Measurements from ENCODE around the gene SLC35F3.
"Not testable (repeated sequence)": the region's sequence is repeated elsewhere in the genome, so short reads cannot be mapped to it uniquely, and the experiment has no call there.

The SLC35F3 gene

DNA sequence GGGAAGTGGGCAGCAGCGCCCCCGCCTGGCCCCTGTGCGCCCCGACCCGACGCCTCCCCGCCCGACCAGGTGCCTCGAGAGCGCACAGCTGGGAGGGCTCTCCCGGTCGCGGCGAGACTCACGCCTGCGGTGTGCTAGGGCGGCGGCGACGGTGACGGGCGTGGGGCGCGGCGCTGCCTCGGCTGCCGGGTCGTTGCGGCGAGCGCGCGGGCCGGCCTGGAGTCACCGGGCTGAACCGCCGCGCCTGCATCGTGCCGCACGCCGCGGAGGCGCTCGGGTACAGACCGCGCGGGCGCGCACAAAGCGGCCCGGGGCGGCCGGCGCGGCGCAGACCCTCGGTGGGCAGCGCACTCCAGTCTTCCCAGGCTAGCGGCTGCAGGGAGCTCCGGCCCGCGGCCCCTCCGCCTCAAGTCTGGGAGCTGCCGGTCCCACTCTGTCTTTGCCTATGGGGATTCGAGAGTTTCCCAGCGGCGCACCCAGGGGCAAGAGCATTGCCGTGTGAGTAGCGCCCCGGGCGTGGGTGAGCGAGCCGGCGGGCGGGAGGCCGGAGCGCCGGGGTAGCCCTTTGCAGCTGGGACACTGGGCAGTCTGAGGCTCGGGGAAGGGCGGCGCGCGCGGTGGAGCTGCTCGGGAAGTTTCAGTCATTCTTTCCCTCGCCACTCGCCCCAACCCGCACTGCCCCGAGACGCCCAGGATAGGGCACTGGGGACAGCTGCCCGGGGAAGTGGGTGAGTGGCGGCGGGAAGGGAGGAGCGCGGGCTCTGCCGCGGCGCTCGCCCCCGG is at the start of gene SLC35F3:
Gene SLC35F3, plus strand, starts transcription at position 44 of the 783 bp plus-strand sequence.
- DNase-seq (ENCODE audit: low read depth) = no peak

DNA sequence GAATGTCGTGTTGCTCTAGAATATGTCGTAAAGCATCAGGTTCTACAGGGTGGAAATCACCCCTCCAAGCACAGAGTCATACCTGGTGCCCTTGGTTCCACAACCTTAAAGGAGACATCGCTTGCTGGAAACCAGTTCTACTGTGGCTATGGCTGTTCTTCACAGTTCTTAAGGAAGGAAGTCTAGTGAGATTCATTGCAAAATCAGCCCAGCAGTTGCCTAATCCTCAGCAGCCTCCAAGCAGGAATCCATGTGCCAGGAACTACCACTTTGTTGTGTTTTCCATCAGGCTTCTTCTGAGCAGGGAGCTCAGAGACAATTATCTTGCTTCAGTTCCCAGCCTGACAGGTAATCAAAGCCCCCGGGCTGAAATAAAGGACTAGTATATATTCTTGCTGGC is 45.0 kb upstream of the SLC35F3 start:
- DNase-seq (ENCODE audit: low read depth) = no peak

DNA sequence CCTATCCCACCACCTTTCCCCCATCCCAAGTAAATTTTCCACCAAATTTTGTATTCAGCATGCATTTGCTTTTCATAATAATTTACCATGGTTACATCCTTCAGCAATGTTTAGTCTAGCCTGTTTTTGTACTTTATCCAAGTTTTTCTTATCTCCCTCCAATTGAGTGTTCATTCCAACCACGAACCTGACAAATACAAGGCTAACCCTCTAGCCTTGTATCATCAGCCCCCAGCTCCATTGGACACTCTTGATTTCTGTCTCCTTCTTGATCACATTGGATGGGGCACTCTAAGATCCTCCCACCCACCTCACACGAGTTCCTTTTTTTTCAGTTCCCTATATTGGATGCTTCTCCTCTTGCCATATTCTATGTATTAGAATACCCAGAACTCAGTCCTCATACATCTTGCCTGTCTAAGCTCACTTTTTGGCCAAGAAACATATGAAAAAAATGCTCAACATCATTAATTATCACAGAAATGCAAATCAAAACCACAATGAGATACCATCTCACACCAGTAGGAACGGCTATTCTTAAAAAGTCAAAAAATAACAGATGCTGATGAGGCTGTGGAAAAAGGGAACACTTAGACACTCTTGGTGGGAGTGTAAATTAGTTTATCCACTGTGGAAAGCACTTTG is 40.5 kb upstream of the SLC35F3 start:
- DNase-seq (ENCODE audit: low read depth) = no peak

DNA sequence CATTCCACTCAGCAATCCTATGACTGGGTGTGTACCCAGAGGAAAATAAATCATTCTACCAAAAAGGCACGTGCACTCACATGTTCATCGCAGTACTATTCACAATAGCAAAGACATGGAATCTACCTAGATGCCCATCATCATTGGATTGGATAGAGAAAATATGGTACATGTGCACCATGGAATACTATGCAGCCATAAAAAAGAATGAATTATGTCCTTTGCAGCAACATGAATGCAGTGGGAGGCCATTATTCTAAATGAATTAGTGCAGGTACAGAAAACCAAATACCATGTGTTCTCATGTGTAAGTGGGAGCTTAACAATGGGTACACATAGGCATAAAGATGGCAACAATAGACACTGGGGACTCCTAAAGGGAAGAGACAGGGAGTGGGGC is 39.9 kb upstream of the SLC35F3 start:
- no peak for DNase-seq (ENCODE audit: low read depth)

DNA sequence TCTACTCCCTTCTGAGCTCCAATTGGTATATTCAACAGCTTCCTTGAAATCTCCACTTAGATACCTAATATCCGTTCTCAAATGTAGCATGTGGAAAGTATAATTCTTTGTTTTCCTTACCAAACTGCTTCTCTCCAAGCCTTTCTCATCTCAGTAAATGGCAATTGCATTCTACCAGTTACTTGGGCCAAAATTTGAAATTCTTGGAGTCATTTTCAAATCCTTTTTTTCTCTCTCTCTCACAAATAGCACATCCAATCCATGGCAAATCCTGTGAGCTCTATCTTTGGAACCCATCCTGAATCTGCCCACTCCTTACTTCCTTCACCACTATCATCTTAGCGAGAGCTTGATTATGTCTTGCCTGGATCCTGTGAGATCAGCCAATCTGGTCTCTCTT is 39.3 kb upstream of the SLC35F3 start:
- no peak for DNase-seq (ENCODE audit: low read depth)

DNA sequence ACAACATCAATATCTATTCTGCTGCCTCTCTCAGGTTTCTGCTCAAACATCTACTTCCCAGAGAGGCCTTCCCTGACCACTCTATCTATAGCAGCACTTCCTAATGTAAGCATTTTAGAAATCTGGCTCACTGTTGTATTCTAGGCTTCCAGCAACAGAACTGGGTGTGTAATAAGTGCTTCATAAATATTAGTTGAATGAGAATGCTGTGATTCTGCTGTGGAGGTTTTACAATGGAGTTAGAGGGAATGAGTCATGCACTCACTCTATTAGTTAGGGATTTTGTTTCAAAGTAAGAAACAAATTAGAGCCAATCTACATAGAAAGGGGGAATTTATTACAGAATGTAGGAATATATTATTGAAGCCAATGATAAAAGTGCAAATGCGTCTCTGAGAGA is 38.6 kb upstream of the SLC35F3 start:
- DNase-seq (ENCODE audit: low read depth) = no peak

DNA sequence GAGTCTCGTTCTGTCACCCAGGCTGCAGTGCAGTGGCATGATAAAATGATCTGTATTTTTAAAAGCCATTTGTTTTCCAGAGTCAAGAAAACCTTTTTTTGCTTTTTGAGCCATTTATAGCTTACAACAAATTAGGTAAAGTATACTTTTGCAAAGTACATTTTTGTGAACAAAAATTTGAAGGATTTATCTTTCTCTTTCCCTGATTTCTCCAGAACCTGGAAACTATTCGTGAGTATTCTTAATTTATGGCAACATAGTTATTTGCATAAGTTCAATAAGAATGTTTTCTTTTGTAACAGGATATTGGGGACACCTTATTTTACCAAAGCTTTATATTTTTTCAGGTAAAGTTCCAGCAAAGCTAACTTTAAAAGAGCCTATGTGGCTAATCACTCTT is 37.4 kb upstream of the SLC35F3 start:
- no peak for DNase-seq (ENCODE audit: low read depth)

DNA sequence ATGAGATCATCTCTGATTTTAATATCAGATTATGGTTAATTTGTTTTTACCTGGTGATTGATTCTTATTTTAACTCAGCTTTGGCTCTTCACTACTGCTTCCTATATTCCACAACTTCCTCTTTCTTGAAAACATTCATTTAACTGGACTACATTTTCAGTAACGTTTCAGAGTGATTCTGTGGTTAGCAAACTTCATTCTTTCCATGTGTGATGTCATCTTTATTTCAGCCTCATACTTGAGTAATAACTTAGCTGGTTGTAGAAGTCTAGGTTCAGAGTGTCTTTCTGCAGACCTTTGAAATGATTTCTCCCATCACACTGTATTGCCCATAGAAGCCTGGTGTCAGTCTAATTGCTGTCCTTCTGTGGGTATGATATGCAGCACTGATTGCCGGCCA is 36.0 kb upstream of the SLC35F3 start:
- no peak for DNase-seq (ENCODE audit: low read depth)

DNA sequence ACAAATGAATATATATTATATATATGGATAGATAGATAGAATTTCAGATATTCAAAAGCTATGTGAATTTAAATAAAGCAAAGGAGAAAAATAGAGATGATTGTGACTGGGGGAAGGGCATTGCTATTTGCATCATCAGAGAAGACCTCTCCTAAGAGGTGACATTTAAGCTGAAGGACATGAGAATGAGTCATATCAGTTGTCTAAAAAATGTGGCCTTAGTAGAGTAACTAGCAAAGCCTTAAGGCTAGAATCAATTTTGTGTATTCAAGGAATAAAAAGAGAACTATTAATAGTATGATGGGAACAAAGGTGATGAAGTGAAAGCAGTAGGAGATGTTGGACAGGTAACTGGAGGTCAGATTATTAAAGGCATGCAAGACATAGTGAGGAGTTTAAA is 34.8 kb upstream of the SLC35F3 start:
- no peak for DNase-seq (ENCODE audit: low read depth)

DNA sequence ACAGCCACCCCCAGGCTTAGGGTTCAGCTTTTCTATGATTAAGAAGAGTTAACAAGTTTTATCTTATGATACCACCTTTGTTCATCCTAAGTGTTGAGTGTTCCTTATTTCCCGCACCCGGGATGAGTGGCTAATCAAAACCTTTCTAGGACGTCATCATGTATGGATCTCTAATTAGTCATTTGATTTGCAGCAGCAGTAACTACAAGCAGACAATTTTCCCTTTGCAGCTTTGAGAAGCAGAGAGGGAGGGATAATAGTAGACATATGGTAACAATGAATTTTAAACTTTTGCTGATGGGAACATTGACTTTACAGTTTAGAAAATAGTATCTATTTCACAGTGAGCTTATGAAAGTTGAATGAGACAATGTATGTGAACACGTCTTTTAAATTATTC is 30.8 kb upstream of the SLC35F3 start:
- no peak for DNase-seq (ENCODE audit: low read depth)

DNA sequence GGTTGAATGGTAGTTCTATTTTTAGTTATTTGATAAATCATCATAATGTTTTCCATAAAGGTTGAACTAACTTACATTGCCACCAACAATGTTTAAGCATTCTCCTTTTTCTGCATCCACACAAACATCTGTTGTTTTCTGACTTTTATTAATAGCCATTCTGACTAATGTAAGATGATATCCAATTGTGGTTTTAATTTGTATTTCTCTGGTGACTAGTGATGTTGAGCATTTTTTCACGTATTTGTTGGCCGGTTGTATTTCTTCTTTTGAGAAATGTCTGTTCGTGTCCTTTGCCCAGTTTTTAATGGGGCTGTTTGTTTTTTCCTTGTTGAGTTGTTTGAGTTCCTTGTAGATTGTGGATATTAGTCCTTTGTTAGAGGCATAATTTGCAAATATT is 24.6 kb upstream of the SLC35F3 start:
- no peak for DNase-seq (ENCODE audit: low read depth)

DNA sequence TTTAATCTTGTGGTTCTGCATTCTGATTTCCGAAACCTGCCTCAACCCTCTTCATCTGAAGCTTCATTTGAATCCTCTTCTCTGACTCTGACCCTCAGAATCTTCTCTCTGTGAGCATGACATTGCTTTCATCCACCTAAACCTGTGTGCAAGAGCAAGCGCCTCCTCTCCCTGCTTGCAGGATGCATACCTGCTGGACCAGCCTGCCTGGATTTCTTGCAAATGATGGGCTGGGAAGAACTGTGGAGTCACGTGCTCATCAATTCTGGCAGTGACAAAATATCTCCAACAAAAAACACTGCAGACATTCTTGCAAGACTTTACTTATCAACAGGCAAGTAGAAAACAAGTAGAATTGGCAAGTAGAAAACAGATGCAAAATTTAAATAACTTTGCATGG is 20.8 kb upstream of the SLC35F3 start:
- no peak for DNase-seq (ENCODE audit: low read depth)

DNA sequence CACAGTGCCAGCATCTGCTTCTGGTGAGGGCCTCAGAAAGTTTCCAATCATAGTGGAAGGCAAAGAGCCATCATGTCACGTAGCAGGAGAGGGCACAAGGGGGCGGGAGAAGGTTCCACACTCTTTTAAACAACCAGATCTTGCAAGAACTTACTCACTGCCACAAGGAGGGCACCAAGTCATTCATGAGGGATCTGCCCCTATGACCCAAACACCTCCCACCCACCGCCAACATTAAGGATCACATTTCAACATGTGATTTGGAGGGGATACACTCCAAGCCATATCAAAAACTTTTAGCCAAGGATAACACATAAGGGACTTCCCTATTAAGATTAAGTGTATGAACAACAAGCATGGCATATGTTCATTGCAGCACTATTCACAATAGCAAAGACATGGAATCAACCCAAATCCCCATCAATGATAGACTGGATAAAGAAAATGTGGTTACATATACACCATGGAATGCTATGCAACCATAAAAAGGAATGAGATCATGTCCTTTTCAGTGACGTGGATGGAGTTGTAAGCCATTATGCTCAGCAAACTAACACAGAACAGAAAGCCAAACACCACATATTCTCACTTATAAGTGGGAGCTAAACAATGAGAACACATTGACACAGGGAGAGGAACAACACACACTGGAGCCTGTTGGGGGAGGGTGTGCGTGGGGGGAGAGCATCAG is 19.9 kb upstream of the SLC35F3 start:
- no peak for DNase-seq (ENCODE audit: low read depth)

DNA sequence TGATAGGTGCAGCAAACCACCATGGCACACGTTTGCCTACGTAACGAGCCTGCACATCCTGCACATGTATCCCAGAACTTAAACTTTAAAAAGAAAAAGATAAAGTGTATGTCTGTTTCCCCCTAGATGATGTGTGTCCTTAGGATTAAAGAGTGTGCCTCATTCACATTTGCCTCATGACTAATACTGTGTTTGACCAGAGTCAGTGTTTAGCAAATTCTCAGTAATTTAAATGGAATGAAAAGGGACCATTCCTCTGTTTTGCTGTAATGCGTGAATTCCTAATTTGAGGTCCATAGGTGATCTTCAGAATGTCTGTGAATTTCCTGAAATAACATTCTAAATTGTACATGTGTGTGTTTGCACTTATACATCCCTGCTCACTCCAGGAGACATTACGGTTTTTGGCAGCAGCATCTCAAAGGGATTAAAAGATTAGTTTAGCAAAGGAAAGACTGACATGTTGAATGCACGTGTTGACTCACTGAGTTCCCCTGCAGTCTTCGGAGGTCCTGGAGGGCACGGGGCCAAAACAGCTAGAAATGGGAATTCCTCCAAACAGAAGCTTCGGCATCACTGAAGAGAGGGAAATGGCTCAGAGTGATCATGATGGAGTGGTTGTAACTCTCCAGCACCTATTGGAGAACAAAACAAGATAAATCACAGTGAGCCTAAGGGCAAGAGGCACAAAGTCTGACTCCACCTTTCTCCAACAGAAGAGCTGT is 19.1 kb upstream of the SLC35F3 start:
- DNase-seq (ENCODE audit: low read depth) = no peak

DNA sequence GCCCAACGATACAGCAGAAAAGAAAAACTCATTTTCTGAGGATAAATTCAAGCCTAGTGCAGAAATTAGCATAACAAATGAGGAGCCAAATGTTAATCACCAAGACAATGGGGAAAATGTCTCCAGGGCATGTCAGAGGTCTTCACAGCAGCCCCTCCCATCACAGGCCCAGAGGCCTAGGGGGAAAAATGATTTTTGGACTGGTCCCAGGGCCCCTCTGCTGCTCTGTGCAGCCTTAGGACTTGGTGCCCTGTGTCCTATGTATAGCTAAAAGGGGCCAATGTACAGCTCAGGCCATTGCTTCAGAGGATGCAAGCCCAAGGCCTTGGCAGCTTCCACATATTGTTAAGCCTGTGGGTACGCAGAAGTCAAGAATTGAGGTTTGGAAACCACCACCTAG is 13.3 kb upstream of the SLC35F3 start:
- DNase-seq (ENCODE audit: low read depth) = not testable (repeated sequence)

DNA sequence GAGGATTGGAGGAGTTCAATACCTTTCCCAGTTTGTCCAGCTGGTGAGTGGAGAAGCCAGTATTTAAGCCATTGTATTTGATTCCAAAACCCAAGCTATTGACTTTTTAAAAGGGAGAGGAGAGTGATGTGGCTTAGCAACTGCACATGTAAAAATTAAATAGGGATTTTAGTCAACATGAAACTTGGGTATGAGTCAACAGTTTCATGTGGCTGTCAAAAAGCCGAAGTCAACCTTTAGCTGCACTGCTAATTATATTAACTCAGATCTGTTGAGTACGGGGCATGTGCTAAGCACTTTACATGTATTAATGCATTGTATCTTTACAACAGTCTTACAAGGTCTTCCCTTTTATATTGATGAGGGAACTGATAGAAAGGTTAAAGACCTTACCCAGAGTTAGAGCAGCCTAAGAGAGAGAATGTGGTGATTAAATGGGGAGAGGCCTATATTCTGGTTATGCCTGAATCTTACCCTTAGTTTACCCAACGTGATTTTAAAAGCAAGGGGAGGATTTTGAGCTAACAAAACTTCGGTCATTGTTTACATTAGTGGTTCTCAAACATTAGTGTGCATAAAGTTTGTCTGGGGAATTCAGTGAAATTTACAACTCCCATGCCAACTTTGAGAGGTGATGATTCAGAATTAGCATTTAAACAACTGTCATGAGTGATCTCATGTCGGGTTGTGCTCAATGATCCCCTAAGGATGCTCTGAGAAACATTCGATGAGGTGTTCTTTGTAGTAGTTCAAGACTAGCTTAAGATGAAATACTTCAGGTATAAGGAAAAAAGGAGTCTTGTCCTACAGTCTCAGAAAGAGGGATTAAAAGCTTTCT is 6.9 kb upstream of the SLC35F3 start:
- no peak for DNase-seq (ENCODE audit: low read depth)

DNA sequence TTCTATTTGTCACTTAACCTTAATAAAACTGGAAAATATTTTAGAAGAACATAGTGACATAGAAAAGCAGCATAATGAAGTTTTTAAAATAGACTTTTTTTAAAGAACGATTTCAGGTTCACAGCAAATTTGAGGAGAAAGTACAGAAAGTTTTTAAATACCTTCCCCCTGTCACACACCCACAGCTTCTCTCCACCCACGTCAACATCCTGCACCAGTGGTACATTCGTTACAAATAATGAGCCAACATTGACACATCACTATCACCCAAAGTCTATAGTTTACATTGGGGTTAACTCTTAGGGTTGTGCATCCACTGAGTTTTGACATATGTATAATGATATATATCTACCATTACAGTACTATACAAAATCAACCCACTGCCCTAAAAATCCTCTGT is 3.0 kb upstream of the SLC35F3 start:
- DNase-seq (ENCODE audit: low read depth) = no peak

DNA sequence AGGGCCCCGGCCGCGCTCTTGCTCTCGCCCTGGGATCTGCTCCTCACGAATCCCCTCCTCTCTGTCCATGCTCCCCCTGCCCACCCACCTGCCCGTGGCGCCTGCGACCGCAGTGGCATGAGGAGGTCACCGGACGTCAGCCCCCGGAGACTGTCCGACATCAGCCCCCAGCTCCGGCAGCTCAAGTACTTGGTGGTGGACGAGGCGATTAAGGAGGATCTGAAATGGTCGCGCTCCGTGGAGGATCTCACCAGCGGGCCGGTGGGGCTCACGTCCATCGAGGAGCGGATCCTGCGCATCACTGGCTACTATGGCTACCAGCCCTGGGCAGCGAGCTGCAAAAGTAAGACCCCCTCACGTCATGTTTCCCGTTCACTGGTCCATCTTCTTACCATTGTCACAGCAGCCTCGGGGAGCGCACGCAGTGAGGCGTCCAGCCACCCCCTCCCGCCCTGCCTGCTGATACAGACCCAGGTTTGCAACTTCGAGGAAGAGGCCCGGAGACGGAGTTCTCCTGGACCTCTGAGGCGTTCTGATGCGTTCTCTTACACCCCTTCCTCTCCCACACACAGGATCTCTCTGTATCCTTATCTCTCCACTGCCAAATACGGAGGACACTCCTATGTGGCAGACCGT is 1.1 kb downstream of the SLC35F3 start:
- DNase-seq (ENCODE audit: low read depth) = no peak

DNA sequence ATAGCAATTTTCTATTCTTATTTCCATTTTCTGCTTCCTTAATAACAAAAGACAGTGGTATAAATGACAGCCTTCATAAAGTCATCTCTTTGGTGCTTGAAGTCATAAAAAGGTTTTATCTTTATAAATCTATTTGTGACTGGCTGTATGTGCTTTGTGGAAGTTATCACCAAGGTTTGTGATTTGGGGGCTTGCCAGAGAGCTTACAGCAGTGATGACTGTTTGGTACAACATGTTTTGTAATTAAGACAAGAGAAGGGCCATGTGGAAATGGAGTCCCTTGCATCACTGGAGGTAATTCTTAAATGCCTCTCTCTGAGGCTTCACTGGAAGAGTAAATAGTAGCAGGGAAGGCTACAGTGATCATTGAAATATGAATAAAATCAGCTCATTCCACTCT is 2.7 kb downstream of the SLC35F3 start:
- DNase-seq (ENCODE audit: low read depth) = no peak

DNA sequence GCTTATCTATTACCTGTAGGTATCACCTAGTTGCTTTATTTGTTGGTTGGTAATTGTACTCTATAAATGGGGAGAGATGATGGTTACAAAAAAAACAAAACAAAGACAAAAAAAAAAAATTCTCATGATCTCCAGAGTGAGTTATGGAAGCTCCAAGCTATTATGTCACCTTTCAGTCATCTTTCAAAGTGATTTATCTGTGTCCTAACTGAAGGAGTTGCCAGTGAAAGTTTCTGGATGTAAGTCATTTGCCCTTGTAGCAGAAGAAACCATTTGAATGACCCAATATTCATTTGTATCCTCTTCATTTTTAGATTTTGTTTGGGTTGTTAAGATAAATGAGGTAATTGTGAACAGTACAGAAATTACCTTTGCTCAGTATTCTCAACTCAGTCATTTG is 3.6 kb downstream of the SLC35F3 start:
- DNase-seq (ENCODE audit: low read depth) = no peak

DNA sequence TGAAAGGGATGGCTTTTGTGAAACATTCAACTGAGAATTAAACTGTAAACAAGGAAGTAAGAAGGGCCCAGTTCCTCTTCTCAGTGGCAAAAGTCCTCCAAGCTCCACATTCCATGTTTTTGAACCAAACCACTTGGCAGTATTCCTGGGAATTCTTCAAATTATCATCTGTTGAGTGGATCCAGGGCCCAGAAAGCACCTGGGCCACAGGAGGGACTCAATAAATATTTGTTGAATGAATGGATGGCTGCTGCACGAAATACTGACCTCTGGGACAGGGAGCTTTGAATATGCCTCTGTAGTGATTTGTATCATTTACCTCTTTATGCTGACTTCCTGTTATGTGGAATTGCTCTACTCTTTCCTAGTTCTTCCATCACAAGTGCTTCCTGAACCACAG is 4.7 kb downstream of the SLC35F3 start:
- no peak for DNase-seq (ENCODE audit: low read depth)
